Kidney epithelial cell (primary cell): ENCODE measurements around the gene UBE2L6. TPM values are rescaled to one million over a fixed set of nuclear protein-coding genes. Genes with fewer than 3 reads are reported as not detected.

Experiments
- DNase-seq: peaks from one replicate; pipeline ENCODE4 v3.0.0-alpha.2; 2010; ENCODE audit warnings: low read depth
- H3K27me3 ChIP-seq: 2 replicates; pipeline ENCODE4 v1.6.0; 2011; ENCODE audit warnings: low read length; ENCODE audit not compliant: control insufficient read depth, insufficient read depth
- H3K36me3 ChIP-seq: 2 replicates; pipeline ENCODE4 v1.5.1; 2011; ENCODE audit warnings: low read length; ENCODE audit not compliant: control insufficient read depth, insufficient read depth
- H3K4me3 ChIP-seq: 2 replicates; pipeline ENCODE4 v1.5.1; 2011; ENCODE audit warnings: low read depth, mild to moderate bottlenecking, control low read depth, low read length
- CTCF ChIP-seq: IDR thresholded peaks from 2 replicates; pipeline ENCODE4 v1.5.1; 2011; ENCODE audit warnings: mild to moderate bottlenecking, moderate library complexity, low read length, control low read depth, inconsistent platforms; ENCODE audit not compliant: insufficient read depth, poor library complexity, severe bottlenecking
- total RNA-seq: library from RNA; depleted of rRNA; stranded (reverse); fragments of >200 nt; gene quantifications from 2 replicates; pipeline ENCODE4 v1.2.3, GENCODE V29; 2015

UBE2L6 gene
- total RNA-seq, 1 donor from 2014 or later = 47.1 TPM

DNA sequence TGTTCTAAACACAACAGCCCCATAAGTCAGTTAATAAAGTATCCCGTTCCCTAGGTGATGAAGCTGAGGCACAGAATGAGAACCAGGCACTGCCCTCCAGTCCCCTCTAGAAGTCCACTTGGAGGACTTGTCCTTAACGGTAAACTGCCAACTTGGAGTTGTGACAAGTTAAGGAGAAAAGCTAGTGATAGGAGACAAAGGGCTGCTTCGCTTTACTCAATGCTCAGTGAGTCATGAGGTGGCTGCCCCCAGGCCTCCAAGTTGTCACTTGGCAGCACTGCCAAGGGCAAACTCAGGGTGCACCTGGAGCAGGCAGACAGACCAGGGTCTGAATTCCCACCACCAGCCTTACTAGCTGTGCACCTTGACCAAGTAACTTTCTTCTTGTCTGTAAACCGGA is 65.5 kb downstream of the UBE2L6 start:
- no peak overlapping the region for H3K4me3 ChIP-seq
- no peaks in the 10 kb centered on the region for H3K27me3 ChIP-seq
- DNase-seq = no peak
- no peaks in the 10 kb centered on the region for H3K36me3 ChIP-seq
- no peak for TF ChIP-seq CTCF

Other genes with a start within 250 kb of the UBE2L6 start
- gene TNKS1BP1, start 242.7 kb downstream of the UBE2L6 start, total RNA-seq = 91.1 and 93.2 TPM in 2 replicates
- 129 and 156 TPM in 2 replicates for gene SSRP1, start 231.8 kb downstream of the UBE2L6 start, total RNA-seq
- not detected in 2 replicates for gene P2RX3, start 229.3 kb downstream of the UBE2L6 start, total RNA-seq
- not detected in 2 replicates for gene PRG3, start 186.5 kb downstream of the UBE2L6 start, total RNA-seq
- gene PRG2, start 177.0 kb downstream of the UBE2L6 start, total RNA-seq = 0.33 TPM in 1 of 2 replicates, not detected in the other
- gene SLC43A3, start 140.6 kb downstream of the UBE2L6 start, total RNA-seq = 108 and 155 TPM in 2 replicates
- gene RTN4RL2, start 107.1 kb downstream of the UBE2L6 start, total RNA-seq = 0.48 and 0.67 TPM in 2 replicates
- gene SLC43A1, start 52.0 kb downstream of the UBE2L6 start, total RNA-seq = 12.5 and 16.7 TPM in 2 replicates
- 49.6 and 66.4 TPM in 2 replicates for gene TIMM10, start 36.9 kb downstream of the UBE2L6 start, total RNA-seq
- not detected in 2 replicates for gene SMTNL1, start 30.1 kb downstream of the UBE2L6 start, total RNA-seq
- 18.2 and 21.6 TPM in 2 replicates for gene SERPING1, start 30.0 kb upstream of the UBE2L6 start, total RNA-seq
- 1.4 TPM in 1 of 2 replicates, not detected in the other for gene YPEL4, start 82.2 kb upstream of the UBE2L6 start, total RNA-seq
- 17.7 and 20.7 TPM in 2 replicates for gene CLP1, start 90.1 kb upstream of the UBE2L6 start, total RNA-seq
- gene ZDHHC5, start 100.4 kb upstream of the UBE2L6 start, total RNA-seq = 62.4 and 69.2 TPM in 2 replicates
- 26.8 and 27.6 TPM in 2 replicates for gene MED19, start 144.5 kb upstream of the UBE2L6 start, total RNA-seq
- 74.0 and 79.8 TPM in 2 replicates for gene TMX2, start 144.9 kb upstream of the UBE2L6 start, total RNA-seq
- gene SELENOH, start 173.8 kb upstream of the UBE2L6 start, total RNA-seq = 249 and 278 TPM in 2 replicates
- not detected in 2 replicates for gene BTBD18, start 184.1 kb upstream of the UBE2L6 start, total RNA-seq
- 103 and 105 TPM in 2 replicates for gene CTNND1, start 194.1 kb upstream of the UBE2L6 start, total RNA-seq